ENCODE measurements around the gene COQ8B.
"Not testable (repeated sequence)": the region's sequence is repeated elsewhere in the genome, so short reads cannot be mapped to it uniquely, and the experiment has no call there.

Gene COQ8B

DNA sequence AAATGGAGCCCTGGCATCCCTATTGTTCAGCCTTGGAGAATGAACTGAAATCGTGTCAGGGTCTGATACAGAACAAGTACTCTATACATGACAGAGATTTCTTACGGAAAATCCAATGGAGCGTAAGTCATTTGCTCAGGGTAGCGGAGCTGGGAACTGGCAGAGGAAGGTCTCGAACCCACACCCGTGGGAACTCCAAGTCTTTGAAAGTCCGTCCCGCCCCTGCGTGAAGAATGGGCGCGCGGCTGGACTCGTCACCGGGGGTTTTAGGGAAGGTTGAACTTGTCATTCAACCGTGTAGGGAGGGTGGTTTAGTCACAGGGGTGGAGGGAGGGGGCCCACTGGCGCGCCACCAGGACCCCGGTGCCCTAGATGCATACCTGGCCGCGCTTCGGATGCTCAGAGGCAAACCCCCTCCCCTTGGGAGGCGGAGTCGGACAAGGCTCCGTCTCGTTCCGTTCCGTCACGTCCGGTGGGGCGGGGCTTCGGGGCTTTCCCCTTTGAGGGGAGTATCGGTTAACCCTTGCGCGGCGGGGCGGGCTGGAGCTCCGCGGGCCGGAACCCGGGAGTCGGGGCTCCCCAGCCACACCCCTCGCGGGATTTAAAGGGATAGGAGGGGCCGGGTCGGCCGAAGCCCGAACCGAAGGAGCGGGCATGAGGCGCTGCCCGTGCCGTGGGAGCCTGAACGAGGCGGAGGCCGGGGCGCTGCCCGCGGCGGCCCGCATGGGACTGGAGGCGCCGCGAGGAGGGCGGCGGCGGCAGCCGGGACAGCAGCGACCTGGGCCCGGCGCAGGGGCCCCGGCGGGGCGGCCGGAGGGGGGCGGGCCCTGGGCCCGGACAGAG is at the start of gene COQ8B, which contains the start of gene ITPKC:
COQ8B (minus strand) TSS at position 405 of the 843 bp plus-strand sequence. CDS start 2,254 bp downstream, outside the sequence.
ITPKC (plus strand) TSS at position 631 of the 843 bp plus-strand sequence; CDS start at position 655, 24 bp downstream.
- DNase-seq = peak; percentile 100

DNA sequence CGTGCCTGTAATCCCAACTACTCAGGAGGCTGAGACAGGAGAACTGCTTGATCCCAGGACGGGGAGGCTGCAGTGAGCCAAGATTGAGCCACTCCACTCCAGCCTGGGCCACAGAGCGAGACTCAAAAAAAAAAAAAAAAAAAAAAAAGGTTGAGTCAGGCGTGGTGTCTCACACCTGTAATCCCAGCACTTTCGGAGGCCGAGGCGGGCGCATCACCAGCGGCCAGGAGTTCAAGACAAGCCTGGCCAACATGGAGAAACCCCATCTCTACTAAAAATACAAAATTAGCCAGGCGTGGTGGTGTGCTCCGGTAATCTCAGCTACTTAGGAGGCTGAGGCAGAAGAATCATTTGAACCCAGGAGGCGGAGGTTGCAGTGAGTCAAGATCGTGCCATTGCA is 49.7 kb upstream of the COQ8B start:
- not testable (repeated sequence) for DNase-seq

DNA sequence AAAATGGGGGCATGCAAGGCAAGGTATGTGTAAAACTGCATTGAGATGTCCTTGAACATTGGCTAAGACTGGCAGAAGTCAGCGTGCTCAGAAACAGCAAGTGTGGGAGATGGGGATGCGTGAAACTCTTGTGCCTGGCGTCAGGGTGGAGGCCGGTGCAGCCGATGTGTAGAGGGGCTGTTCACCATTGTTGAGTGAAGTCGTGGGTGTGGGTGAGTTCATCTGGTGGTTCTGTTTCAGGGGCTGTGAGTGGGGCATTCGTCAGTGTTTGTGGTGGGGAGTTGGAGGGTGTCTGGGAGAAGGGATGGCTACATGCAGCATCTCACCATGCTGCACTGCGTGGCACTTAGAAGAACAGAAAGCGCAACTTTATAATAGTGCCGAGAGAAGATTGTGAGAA is 47.3 kb upstream of the COQ8B start:
- no peak for DNase-seq

DNA sequence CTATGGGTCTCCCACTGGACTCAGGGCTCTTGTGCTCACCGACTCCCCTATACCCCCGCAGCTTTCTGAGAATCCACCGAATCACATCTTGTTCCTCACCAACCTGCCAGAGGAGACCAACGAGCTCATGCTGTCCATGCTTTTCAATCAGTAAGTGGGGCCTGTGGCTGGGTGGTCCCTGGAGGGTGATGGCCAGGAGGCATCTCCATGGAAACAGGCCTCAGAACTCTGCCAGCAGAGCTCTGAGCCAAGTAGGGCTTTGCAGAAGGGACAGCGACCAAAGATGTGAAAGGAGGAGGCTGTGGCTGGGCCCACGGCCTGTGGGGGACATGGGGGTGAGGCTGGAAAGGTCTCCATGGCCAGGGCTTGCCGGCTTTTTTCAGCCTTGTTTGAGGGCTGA is 46.8 kb upstream of the COQ8B start:
- DNase-seq = no peak

DNA sequence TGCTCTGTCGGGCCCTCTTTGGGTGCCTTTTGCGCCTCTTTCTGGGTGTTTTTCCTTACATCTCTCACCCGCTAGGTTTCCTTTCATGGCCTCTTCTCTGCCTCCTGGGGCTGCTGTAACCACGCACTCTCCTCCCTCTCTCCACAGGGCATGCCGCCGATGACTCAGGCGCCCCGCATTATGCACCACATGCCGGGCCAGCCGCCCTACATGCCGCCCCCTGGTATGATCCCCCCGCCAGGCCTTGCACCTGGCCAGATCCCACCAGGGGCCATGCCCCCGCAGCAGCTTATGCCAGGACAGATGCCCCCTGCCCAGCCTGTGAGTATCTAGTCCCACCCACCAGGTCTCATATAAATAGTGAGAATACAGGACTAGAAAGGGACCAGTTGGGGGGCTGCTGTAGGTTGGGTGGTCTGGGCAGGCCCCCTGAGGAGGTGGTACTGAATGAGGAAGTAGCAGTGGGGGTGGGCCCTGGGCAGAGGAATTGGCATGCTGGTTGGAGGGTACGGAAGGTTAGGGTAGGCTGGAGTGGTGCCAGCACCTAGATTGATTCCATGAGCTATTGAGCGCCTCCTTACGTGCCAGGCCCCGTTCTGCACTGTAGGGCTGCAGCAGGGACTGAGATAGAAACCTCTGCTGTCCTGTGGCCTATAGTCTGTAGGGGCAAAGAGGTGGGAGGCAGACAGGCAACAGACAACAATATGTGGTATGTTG is 46.2 kb upstream of the COQ8B start:
- DNase-seq = no peak

DNA sequence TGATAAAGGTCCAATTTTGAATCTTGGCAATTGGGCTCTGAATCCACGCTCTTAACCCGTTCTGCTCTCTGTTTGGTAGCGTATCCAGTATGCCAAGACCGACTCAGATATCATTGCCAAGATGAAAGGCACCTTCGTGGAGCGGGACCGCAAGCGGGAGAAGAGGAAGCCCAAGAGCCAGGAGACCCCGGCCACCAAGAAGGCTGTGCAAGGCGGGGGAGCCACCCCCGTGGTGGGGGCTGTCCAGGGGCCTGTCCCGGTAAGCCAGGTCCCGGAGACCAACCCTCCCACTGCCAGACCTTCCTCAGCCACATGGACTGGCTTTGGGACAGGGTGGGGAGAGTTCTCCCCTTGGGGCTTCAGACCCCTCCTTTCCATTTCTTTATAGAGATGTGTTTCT is 42.7 kb upstream of the COQ8B start:
- no peak for DNase-seq

DNA sequence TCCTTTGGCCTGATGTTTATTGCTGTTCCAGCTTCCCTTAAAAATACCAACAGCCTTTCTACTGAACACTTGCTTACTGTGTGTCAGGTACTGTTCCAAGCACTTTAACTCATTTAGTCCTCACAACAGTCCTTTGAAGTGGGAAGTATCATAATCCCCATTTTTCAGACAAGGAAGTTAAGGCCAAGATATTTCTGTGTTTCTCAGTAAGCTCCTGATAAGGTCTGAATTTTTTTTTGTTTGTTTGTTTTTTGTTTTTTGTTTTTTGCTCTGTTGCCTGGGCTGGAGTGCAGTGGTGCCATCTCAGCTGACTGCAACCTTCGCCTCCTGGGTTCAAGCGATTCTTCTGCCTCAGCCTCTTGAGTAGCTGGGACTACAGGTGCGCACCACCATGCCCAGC is 41.8 kb upstream of the COQ8B start:
- no peak for DNase-seq

DNA sequence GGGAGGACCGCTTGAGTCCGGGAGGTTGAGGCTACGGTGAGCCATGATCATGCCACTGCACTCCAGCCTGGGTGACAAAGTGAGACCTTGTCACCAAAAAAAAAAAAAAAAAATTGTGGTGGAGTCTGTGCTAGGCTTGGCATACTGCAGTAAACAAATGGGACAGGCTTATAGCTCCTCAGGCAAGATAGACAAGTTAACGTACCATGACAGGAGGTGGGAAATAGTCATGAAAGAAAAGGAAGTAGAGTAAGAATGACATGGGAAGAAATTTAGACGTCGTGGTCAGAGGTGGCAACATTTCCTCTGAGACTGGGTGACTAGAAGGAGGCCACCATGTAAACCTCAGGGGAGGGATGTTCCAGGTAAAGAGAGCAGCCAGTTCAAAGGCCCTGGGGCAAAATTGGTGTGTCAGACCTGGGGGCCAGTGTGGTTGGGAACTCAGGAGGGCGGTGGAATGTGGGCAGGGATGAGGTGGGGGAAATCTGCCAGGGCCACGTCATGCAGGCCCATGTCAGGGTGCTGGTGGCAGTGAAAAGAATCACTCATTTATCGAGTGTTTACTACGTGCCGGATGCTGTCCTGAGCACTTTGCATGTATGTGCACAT is 39.9 kb upstream of the COQ8B start:
- DNase-seq = peak in 1 of 2 experiments; percentile 17

DNA sequence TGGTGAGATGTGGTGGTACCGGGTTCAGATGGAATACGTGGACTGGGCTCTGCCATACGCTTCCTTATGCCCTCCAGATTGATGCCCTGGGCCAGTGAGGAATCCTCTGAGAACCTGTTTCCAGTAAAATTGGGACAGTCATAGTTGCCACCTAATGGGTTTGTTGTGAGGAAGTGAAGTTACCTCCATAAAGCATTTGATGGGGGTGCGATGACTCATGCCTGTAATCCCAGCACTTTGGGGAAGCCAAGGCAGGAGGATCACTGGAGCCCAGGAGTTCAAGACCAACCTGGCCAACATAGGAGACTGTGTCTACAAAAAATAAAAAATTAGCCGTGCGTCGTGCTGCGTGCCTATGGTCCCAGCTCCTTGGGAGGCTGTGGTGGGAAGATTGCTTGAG is 39.1 kb upstream of the COQ8B start:
- DNase-seq = no peak

DNA sequence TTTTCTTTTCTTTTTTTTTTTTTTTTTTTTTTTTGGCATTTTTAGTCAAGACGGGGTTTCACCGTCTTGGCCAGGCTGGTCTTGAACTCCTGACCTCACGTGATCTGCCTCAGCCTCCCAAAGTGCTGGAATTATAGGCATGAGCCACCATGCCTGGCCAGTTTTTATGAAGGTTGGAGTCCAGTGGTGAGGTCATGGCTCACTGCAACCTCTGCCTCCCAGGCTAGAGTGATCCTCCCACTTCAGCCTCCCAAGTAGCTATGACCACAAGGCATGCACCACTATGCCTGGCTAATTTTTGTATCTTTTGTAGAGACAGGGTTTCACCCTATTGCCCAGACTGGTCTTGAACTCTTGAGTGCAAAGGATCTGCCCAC is 38.5 kb upstream of the COQ8B start:
- no peak for DNase-seq

DNA sequence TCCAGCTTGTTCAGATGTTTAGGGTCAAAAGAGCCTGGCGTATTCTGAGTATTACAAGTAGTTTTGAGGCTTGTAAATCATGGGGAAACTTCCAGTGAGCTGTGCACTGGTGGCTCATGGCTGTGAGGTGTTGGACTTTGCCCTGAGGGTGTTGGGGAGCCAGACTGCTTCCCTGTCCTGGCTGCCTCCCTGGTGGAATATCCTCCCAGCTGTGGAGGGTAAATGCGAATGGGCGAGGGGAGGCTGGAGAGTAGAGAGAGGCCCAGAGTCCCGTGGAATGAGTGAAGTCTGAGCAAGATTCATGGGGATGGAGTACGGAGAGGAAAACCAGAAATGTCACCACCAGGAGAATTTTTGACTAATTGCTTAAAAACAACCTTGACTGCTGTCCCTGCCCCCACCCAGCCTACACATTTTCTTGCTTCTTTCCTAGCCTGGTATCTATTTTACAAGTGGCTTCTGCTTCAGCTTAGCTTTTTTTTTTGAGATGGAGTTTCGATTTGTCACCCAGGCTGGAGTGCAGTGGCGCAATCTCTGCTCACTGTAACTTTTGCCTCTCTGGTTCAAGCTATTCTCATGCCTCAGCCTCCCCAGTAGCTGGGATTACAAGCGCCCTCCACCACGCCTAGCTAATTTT is 38.0 kb upstream of the COQ8B start:
- DNase-seq = peak; percentile 57 to 59

DNA sequence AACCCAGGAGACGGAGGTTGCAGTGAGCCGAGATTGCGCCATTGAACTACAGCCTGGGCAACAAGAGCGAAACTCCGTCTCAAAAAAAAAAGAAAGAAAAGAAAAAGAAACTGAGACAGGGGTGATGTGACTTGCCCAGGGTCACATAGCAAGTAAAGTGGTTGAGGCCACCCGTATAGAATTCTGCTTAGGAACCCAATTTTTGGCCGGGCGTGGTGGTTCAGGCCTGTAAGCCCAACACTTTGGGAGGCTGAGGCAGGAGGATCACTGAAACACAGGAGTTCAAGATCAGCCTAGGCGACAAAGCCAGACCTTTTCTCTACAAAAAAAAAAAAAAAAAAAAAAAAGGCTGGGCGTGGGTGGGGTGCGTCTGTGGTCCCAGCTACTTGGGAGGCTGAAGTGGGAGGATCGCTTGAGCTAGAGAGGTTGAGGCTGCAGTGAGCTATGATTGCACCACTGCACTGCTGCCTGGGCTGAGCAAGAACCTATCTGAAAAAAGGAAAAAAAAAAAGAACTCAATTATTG is 35.6 kb upstream of the COQ8B start:
- peak in 1 of 2 experiments; percentile 34 for DNase-seq

DNA sequence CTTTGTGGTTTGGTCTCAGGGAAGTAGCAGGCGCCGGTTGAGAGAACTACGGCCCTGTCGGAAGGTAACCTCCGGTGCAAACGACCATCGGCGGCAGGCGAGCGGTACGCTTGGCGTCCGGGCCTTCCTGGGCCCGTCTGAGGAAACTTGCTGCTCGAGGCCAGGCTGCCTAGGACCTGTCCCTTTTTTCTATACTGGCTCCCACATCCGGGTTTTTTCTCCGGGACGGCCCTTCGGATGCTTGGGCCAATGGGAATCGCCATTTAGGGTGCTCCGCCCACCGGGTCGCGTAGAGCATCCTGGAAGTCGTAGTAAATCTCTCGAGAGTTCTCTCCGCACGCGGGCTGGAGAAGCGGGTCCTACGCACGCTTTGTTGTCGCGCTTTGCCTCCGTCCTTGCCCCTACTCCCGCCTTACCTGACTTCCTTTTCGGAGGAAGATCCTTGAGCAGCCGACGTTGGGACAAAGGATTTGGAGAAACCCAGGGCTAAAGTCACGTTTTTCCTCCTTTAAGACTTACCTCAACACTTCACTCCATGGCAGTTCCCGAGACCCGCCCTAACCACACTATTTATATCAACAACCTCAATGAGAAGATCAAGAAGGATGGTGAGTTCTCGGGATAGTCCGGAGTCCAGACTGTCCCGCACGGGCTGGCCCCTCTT is 34.3 kb upstream of the COQ8B start, which contains the start of gene SNRPA:
SNRPA (plus strand) TSS at position 330 of the 664 bp plus-strand sequence; CDS start at position 536, 206 bp downstream.
- peak; percentile 89 to 96 for DNase-seq

DNA sequence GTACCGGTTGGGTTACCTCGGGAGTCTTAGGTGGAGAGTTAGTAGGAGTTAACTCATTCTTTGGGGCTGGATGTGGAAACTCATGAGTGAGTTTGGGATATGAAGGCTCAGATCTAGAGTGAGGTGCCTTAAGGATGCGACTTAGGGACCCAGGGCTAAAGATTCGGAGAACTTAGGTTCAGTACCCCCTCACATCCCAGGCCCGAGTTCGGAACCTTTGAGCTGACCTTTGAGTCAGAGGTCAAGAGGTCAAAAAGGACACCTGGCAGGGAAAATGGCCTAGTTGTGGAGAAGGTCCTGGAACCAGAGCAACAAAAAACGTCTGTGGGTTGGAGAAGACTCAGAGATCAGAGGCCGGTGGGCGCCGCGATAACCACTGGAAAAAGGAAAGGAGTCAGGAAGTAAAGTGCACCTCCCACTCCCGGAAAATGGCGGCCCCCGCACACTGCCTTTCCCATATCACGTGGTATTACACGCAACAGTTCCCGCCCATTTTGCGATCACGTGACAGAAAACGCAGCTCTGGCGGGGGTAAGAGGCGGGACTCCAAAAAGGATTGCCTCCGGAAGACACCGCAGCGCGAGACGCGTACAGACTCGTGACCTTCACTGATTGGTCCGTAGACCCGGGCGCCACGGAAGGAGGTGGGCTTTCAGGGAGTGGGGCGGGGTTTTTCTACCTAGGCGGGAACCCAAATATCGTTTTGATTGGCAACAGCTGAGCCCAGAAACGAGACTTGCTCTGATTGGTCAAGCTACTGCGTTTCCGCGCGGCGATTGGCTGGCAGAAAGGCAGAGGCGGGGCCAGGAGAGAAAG is 33.6 kb upstream of the COQ8B start, which contains the start of gene ACTMAP:
ACTMAP (minus strand) TSS at position 420 of the 816 bp plus-strand sequence. CDS start 674 bp downstream, outside the sequence.
- DNase-seq = peak; percentile 97 to 100

DNA sequence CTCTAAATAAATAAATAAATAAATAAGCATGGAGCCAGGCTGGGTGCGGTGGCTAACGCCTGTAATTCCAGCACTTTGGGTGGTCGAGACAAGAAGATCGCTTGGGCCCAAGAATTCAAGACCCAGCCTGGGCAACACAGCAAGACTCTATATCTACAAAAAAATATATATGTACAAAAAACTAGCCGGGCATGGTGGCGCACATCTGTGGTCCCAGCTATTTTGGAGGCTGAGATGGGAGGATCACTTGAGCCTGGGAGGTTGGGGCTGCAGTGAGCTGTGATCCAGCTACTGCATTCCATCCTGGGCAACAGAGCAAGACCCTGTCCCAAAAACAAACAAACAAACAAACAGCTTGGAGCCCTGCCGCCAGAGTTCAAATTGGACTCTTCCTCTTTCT is 30.9 kb upstream of the COQ8B start:
- DNase-seq = no peak

DNA sequence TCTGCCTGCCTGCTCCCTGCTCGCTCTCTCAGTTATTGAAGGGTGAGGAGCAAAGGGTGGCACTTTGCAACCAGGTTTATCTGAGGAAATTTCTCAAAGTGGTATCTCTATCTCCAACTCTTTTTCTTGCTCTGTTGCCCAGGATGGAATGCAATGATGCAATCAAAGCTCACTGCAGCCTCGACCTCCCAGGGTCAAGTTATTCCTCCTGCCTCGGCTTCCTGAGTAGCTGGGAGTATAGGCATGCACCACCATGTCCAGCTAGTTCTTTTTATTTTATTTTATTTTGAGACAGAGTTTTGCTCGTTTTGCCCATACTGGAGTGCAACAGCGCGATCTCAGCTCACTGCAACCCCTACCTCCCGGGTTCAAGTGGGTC is 28.7 kb upstream of the COQ8B start:
- DNase-seq = no peak

DNA sequence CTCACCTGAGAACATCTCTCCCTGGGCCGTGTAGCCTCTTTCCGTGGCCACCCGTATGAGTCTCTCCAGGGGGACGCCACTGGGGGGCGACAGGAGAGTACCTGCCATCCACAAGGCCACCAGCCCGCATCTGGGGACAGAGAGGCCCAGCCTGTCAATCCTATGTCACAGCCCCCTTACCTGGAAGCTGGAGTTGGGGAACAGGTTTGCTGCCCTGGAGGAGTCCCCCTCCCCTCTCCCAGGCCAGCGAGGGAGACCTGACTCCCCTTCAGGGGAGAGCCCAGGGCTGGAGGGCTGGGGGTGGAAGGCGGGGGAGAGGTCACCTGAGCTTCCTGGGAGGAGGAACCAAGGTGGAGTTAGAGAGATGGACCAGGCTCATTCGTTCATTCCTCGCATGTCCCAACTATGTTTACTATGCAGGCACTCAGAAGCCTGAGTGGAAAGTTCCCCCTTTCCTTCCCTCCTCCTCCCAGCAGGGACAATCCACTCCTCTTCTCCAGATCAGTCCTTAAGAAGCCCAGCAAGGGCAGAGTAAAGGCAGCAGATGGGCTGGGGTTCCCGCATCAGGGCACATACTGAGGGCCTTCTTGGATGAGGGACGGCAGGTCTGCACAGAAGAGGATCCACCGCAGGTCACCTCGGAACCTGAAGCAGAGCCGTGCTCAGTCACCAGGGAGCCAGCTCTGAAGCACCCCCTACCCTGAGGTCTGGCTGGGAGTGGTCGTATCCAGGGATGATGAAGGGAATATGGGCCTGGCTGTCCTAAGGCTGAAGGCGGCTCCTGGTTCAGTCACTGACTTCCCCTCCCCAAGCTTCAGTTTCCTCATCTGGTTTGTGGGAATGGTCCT is 28.1 kb upstream of the COQ8B start:
- DNase-seq = no peak

DNA sequence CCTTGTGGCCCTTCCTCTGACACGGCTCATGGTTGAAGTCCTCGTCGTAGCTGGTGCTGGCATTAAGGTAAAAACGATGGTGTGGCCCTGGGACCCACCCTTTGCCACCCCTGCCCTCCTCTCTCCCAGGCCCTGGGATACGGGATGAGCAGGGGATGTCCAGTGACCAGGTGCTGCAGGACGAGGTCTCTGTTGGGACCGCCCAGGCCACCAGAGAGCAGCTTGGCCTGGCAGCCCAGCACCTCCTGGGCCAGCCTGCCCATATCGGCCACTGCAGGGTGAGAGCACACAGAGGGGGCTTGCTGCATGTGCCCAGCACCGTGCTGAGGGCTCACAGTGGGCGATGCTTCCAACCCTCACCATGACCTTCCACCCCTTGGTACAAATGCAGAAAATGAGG is 27.2 kb upstream of the COQ8B start:
- DNase-seq = no peak

DNA sequence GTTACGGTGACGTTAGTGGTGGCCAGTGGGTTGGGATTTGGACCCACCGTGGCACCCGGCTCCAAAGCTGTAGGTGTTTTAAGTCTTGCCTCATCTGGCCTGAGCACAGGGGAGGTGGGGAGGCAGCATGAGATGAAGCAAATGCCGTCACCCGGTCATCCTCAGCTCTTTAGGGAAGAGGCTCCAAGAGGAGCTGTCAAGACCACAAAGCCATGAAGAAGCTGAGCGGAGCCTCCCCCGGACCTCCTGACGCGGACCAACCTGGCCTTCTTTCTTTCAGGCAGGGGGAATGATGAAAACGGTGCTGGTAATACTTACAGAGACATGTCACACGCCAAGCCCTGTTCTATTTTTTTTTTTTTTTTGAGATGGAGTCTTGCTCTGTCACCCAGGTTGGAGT is 26.2 kb upstream of the COQ8B start:
- no peak for DNase-seq

DNA sequence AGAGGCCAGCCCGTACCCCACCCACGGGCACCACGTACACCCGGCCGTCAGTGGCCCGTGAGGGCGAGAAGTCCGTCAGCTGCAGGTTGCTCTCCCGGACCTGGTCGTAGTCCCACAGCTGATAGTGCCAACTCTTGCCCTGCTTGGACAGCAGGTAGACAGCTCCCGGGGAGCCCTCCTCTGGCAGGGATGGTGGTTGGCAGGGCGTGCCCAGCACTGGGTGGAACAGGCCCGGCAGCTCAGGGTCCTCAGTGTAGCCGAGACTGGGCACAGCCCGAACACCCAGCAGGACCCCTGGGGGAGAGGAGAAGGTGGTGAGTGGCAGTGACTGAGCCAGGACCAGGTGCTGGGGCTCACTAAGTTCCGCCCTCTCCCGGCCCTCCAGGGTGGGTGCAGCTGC is 25.8 kb upstream of the COQ8B start:
- DNase-seq = no peak

Data from stimulated activated CD4-positive, alpha-beta T cell treated with anti-CD3 and anti-CD28 coated beads, Interleukin-4, amount 100 ng/mL, for 4 hours (primary cell).